Activated CD4-positive, alpha-beta T cell treated with anti-CD3 and anti-CD28 coated beads, Interleukin-2, amount 50 U/mL, for 4 hours (primary cell): Measurements from ENCODE around the gene ANKRD44.

Source experiments
- DNase-seq, 2 experiments: peaks; one replicate each; pipeline ENCODE4 v3.0.0-alpha.2; 2020

Gene ANKRD44

GRCh38 chr2:197286805-197287595 lies 23.6 kb downstream of the ANKRD44 start:
- peak in 1 of 2 experiments; percentile 30 for DNase-seq

GRCh38 chr2:197285361-197285760 lies 25.2 kb downstream of the ANKRD44 start:
- DNase-seq: no peak

- peak in 1 of 2 experiments; percentile 32 for DNase-seq
These were observed 25.6 kb downstream of the ANKRD44 start for GRCh38 chr2:197284956-197285355.

GRCh38 chr2:197281421-197281820 lies 29.2 kb downstream of the ANKRD44 start:
- no peak for DNase-seq

- DNase-seq: no peak
These were observed 30.4 kb downstream of the ANKRD44 start for GRCh38 chr2:197280015-197280702.

GRCh38 chr2:197278799-197279763 lies 31.5 kb downstream of the ANKRD44 start:
- DNase-seq: no peak

GRCh38 chr2:197277794-197278193 lies 32.8 kb downstream of the ANKRD44 start:
- DNase-seq: no peak

- DNase-seq: no peak
These were observed 34.4 kb downstream of the ANKRD44 start for GRCh38 chr2:197276156-197276555.

- DNase-seq: no peak
These were observed 35.6 kb downstream of the ANKRD44 start for GRCh38 chr2:197274937-197275336.

- DNase-seq: no peak
These were observed 36.2 kb downstream of the ANKRD44 start for GRCh38 chr2:197274349-197274748.

- no peak for DNase-seq
These were observed 37.1 kb downstream of the ANKRD44 start for GRCh38 chr2:197273485-197273884.

- no peak for DNase-seq
These were observed 40.0 kb downstream of the ANKRD44 start for GRCh38 chr2:197270601-197271000.

- DNase-seq: no peak
These were observed 40.8 kb downstream of the ANKRD44 start for GRCh38 chr2:197269815-197270214.

- DNase-seq: no peak
These were observed 41.6 kb downstream of the ANKRD44 start for GRCh38 chr2:197268786-197269584.

- no peak for DNase-seq
These were observed 44.1 kb downstream of the ANKRD44 start for GRCh38 chr2:197266477-197266876.

- peak; percentile 21 to 36 for DNase-seq
These were observed 44.7 kb downstream of the ANKRD44 start for GRCh38 chr2:197265924-197266323.

GRCh38 chr2:197265036-197265435 lies 45.5 kb downstream of the ANKRD44 start:
- DNase-seq: no peak

GRCh38 chr2:197264332-197264731 lies 46.2 kb downstream of the ANKRD44 start:
- no peak for DNase-seq

GRCh38 chr2:197263077-197263476 lies 47.5 kb downstream of the ANKRD44 start:
- DNase-seq: no peak

- no peak for DNase-seq
These were observed 48.8 kb downstream of the ANKRD44 start for GRCh38 chr2:197261808-197262226.

- no peak for DNase-seq
These were observed 51.0 kb downstream of the ANKRD44 start for GRCh38 chr2:197259470-197259999.

- DNase-seq: no peak
These were observed 52.0 kb downstream of the ANKRD44 start for GRCh38 chr2:197258580-197258979.
